H9 (cell line): ENCODE results near the gene PEDS1. TPM values are rescaled to one million over a fixed set of nuclear protein-coding genes. Genes with fewer than 3 reads are reported as not detected.

ENCODE experiments used
- DNase-seq: peaks from one replicate; pipeline ENCODE4 v3.0.0-alpha.2; 2017
- H2AFZ ChIP-seq: one replicate; pipeline ENCODE4 v1.6.1; 2013; ENCODE audit warnings: mild to moderate bottlenecking, low read length, control low read depth, moderate library complexity
- H2AK5ac ChIP-seq: 2 replicates; pipeline ENCODE4 v1.6.1; 2013; ENCODE audit warnings: low read length, control low read depth, mixed read lengths; ENCODE audit not compliant: insufficient read length
- H2BK120ac ChIP-seq: one replicate; pipeline ENCODE4 v1.6.1; 2013; ENCODE audit warnings: low read depth, mild to moderate bottlenecking, low read length, control low read depth, inconsistent platforms; ENCODE audit not compliant: poor library complexity, severe bottlenecking
- H2BK12ac ChIP-seq: 2 replicates; pipeline ENCODE4 v1.6.1; 2013; ENCODE audit warnings: low read length, control low read depth, mixed read lengths, low read depth; ENCODE audit not compliant: insufficient read length
- H2BK15ac ChIP-seq: 2 replicates; pipeline ENCODE4 v1.6.1; 2013; ENCODE audit warnings: low read depth, low read length, control low read depth
- H2BK20ac ChIP-seq: one replicate; pipeline ENCODE4 v1.6.1; 2013; ENCODE audit warnings: low read depth, mild to moderate bottlenecking, low read length, control low read depth, inconsistent platforms; ENCODE audit not compliant: poor library complexity, severe bottlenecking
- H2BK5ac ChIP-seq: 2 replicates; pipeline ENCODE4 v1.6.1; 2013; ENCODE audit warnings: low read length, control low read depth, mixed read lengths; ENCODE audit not compliant: insufficient read length
- H3K14ac ChIP-seq: 2 replicates; pipeline ENCODE4 v1.6.1; 2013; ENCODE audit warnings: low read length, control low read depth; ENCODE audit not compliant: insufficient read depth
- H3K18ac ChIP-seq: 2 replicates; pipeline ENCODE4 v1.6.1; 2013; ENCODE audit warnings: low read depth, mild to moderate bottlenecking, mixed read lengths, low read length, control low read depth; ENCODE audit not compliant: insufficient read length
- H3K23ac ChIP-seq: 2 replicates; pipeline ENCODE4 v1.6.1; 2013; ENCODE audit warnings: low read length, control low read depth, mixed read lengths, low read depth; ENCODE audit not compliant: insufficient read length
- H3K23me2 ChIP-seq: 2 replicates; pipeline ENCODE4 v1.6.1; 2013; ENCODE audit warnings: low read depth, mild to moderate bottlenecking, mixed read lengths, low read length, control low read depth; ENCODE audit not compliant: insufficient read length, poor library complexity, severe bottlenecking
- H3K27ac ChIP-seq: 2 replicates; pipeline ENCODE4 v1.5.1; 2013; ENCODE audit warnings: low read length, control low read depth, mixed read lengths, low read depth; ENCODE audit not compliant: insufficient read length
- H3K27me3 ChIP-seq: 2 replicates; pipeline ENCODE4 v1.6.1; 2013; ENCODE audit warnings: low read length, control low read depth, inconsistent platforms; ENCODE audit not compliant: insufficient read depth
- H3K4ac ChIP-seq: 2 replicates; pipeline ENCODE4 v1.6.1; 2013; ENCODE audit warnings: low read depth, mild to moderate bottlenecking, control low read depth, inconsistent platforms, low read length, moderate library complexity
- H3K4me1 ChIP-seq: 2 replicates; pipeline ENCODE4 v1.6.1; 2013; ENCODE audit warnings: low read length, control low read depth, inconsistent platforms; ENCODE audit not compliant: insufficient read depth
- H3K4me2 ChIP-seq: 2 replicates; pipeline ENCODE4 v1.6.1; 2013; ENCODE audit warnings: low read length, control low read depth, mixed read lengths; ENCODE audit not compliant: insufficient read length, insufficient read depth
- H3K56ac ChIP-seq: 2 replicates; pipeline ENCODE4 v1.6.1; 2013; ENCODE audit warnings: low read depth, mild to moderate bottlenecking, mixed read lengths, low read length, control low read depth; ENCODE audit not compliant: insufficient read length
- H3K79me1 ChIP-seq: 2 replicates; pipeline ENCODE4 v1.6.1; 2013; ENCODE audit warnings: low read depth, mild to moderate bottlenecking, moderate library complexity, low read length, control low read depth, inconsistent platforms; ENCODE audit not compliant: insufficient read depth, poor library complexity, severe bottlenecking
- H3K79me2 ChIP-seq: 2 replicates; pipeline ENCODE4 v1.6.1; 2013; ENCODE audit warnings: low read length, control low read depth, inconsistent platforms; ENCODE audit not compliant: insufficient read depth
- H3K9ac ChIP-seq: 2 replicates; pipeline ENCODE4 v1.6.1; 2013; ENCODE audit warnings: low read length, control low read depth, mixed read lengths; ENCODE audit not compliant: insufficient read length; ENCODE audit errors: extremely low read depth
- H3K9me3 ChIP-seq: one replicate; pipeline ENCODE4 v1.6.1; 2013; ENCODE audit warnings: low read depth, low read length, inconsistent platforms; ENCODE audit not compliant: control insufficient read depth
- H3T11ph ChIP-seq: one replicate; pipeline ENCODE4 v1.6.1; 2013; ENCODE audit warnings: mild to moderate bottlenecking, low read length, control low read depth, inconsistent platforms
- H4K20me1 ChIP-seq: one replicate; pipeline ENCODE4 v1.6.1; 2013; ENCODE audit not compliant: control insufficient read depth, insufficient read length, insufficient read depth
- H4K5ac ChIP-seq: 2 replicates; pipeline ENCODE4 v1.6.1; 2013; ENCODE audit warnings: low read depth, mild to moderate bottlenecking, mixed read lengths, low read length, control low read depth; ENCODE audit not compliant: insufficient read length
- H4K8ac ChIP-seq: replicated peaks from 2 replicates; pipeline ENCODE4 v1.6.1; 2013; ENCODE audit warnings: low read length, control low read depth, mixed read lengths, low read depth; ENCODE audit not compliant: insufficient read length
- H4K91ac ChIP-seq: 2 replicates; pipeline ENCODE4 v1.6.1; 2013; ENCODE audit warnings: low read depth, mild to moderate bottlenecking, moderate library complexity, mixed read lengths, low read length, control low read depth; ENCODE audit not compliant: insufficient read length
- H3K27ac Mint-ChIP-seq, 3 experiments: 2 replicates in 2 of 3; 3 replicates in 1 of 3; pipeline ENCODE4 v1.8.0; 2020 to 2021; ENCODE audit warnings: mixed read lengths in 3 of 3, mild to moderate bottlenecking in 1 of 3, moderate library complexity in 1 of 3
- H3K27me3 Mint-ChIP-seq: 2 replicates; pipeline ENCODE4 v1.8.0; 2021; ENCODE audit warnings: low read depth, mild to moderate bottlenecking, moderate library complexity, mixed read lengths
- H3K36me3 Mint-ChIP-seq, 3 experiments: 2 replicates in 2 of 3; 3 replicates in 1 of 3; pipeline ENCODE4 v1.8.0; 2020 to 2021; ENCODE audit warnings: low read depth in 3 of 3, mixed read lengths in 3 of 3; ENCODE audit not compliant: insufficient read depth in 1 of 3
- H3K4me1 Mint-ChIP-seq, 2 experiments: 2 replicates each; pipeline ENCODE4 v1.8.0; 2020; ENCODE audit warnings: mixed read lengths in 2 of 2
- H3K4me3 Mint-ChIP-seq, 2 experiments: 2 replicates in 1 of 2; 3 replicates in 1 of 2; pipeline ENCODE4 v1.8.0; 2020 to 2021; ENCODE audit warnings: mild to moderate bottlenecking in 2 of 2, mixed read lengths in 2 of 2, moderate library complexity in 1 of 2
- H3K9me3 Mint-ChIP-seq, 2 experiments: 2 replicates in 1 of 2; 3 replicates in 1 of 2; pipeline ENCODE4 v1.8.0; 2020; ENCODE audit warnings: mild to moderate bottlenecking in 2 of 2, mixed read lengths in 2 of 2, moderate library complexity in 1 of 2
- WGBS: extraction: QIAGEN DNeasy Blood & Tissue Kit; methylation state at CpG from one replicate; pipeline ENCODE4 v1.1.7; 2013; ENCODE audit warnings: missing lambda C conversion rate, low lambda C conversion rate, mixed read lengths; ENCODE audit not compliant: insufficient read length; ENCODE audit errors: extremely low coverage; 5-methylcytosine and 5-hydroxymethylcytosine counted together
- total RNA-seq: library from RNA; stranded (reverse); gene quantifications from 2 replicates; pipeline ENCODE4 v1.2.1, GENCODE V29; 2021
- TF ChIP-seq, protein P1 (sequence below): fragments of 200-600 bp; sonication (generic); conservative IDR thresholded peaks from 3 replicates; pipeline ENCODE4 v1.8.0; 2021; ENCODE audit warnings: antibody characterized with exemption, mild to moderate bottlenecking

PEDS1 gene
- total RNA-seq, 1 experiment from 2014 or later = 29.3 TPM

DNA sequence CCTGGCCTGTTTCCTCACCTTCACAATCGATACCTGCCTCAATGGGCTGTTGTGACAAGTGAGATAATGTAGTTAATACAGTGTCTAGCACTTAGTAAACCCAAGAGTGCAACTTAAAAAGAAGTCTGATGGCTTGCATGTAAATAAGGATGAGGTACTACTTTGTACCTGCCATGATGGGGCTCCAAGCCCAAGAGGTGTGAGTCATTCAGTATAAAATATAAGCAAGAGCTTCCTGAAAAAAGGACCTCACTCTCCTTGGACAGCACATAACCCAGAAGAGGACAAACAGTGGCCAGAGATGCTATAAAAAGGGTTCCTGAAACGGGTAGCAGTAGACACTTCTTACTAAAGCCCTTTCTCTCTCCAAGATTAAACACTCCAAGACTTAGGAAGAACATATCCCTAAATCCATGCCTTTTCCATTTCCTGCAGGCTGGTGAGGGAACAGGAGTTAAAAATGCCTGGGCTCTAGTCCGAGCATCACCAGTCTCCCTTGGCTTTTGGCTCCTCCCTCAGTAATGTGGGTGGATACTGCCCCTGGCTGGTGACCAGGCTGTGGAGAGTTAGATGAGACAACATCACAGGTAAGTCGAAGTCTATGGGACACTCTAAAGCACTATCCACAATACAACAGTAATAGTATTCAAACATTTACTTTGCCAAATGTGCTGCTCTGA lies 44.8 kb downstream of the PEDS1 start:
- Histone ChIP-seq H3K4me2 (no peak overlapping the region), H3K9me3 (no peaks in the 10 kb centered on the region), H2BK15ac (no peak overlapping the region), H3K4ac (no peak overlapping the region), H3K23ac (no peak overlapping the region), H2AFZ (no peak overlapping the region), H3T11ph (no peak overlapping the region), H4K5ac (no peak overlapping the region), H3K79me2 (peaks cover 58% of the 10 kb centered on the region; the same call in 1 of the 2 replicates), H3K4me1 (peaks cover 3% of the 10 kb centered on the region; the same call in 1 of the 2 replicates), H4K8ac (no peak overlapping the region), H3K27ac (no peak overlapping the region), H3K9ac (no peak overlapping the region), H3K56ac (no peak overlapping the region), H3K79me1 (peaks cover 7% of the 10 kb centered on the region), H2AK5ac (no peak overlapping the region), H3K23me2 (peaks cover 12% of the 10 kb centered on the region), H3K14ac (no peak overlapping the region), H4K91ac (no peak overlapping the region), H2BK12ac (no peak overlapping the region), H3K18ac (no peak overlapping the region), H2BK120ac (no peak overlapping the region), H3K27me3 (no peaks in the 10 kb centered on the region), H4K20me1 (peaks cover 2% of the 10 kb centered on the region), H2BK5ac (no peak overlapping the region), H2BK20ac (no peak overlapping the region)
- DNase-seq = no peak
- WGBS = no CpG with 5 or more reads among the region's 4 CpGs
- Mint-ChIP-seq H3K27ac (peak overlapping the region in 2 of 3 experiments; percentile 58 to 78; a peak in 2 of 7 replicates), H3K4me1 (peaks cover 41 to 52% of the 10 kb centered on the region in 2 experiments), H3K27me3 (no peaks in the 10 kb centered on the region), H3K4me3 (no peak overlapping the region), H3K36me3 (peaks cover 2 to 28% (median 17%) of the 10 kb centered on the region in 3 experiments; a peak in 5 of 7 replicates), H3K9me3 (no peaks in the 10 kb centered on the region)
- TF ChIP-seq, protein P1, sequence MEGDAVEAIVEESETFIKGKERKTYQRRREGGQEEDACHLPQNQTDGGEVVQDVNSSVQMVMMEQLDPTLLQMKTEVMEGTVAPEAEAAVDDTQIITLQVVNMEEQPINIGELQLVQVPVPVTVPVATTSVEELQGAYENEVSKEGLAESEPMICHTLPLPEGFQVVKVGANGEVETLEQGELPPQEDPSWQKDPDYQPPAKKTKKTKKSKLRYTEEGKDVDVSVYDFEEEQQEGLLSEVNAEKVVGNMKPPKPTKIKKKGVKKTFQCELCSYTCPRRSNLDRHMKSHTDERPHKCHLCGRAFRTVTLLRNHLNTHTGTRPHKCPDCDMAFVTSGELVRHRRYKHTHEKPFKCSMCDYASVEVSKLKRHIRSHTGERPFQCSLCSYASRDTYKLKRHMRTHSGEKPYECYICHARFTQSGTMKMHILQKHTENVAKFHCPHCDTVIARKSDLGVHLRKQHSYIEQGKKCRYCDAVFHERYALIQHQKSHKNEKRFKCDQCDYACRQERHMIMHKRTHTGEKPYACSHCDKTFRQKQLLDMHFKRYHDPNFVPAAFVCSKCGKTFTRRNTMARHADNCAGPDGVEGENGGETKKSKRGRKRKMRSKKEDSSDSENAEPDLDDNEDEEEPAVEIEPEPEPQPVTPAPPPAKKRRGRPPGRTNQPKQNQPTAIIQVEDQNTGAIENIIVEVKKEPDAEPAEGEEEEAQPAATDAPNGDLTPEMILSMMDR = no peak
